HG03457 (cell line): ENCODE measurements around the gene CXorf65.
A peak's percentile ranks its signal among the peaks of the same experiment; 100 is the strongest.

ENCODE experiments used
- ATAC-seq: cut with Tn5 transposase; IDR thresholded peaks from one replicate; pipeline ENCODE4 v1.9.1; 2021; ENCODE audit warnings: moderate number of reproducible peaks; ENCODE audit not compliant: unreplicated experiment

Gene CXorf65

DNA sequence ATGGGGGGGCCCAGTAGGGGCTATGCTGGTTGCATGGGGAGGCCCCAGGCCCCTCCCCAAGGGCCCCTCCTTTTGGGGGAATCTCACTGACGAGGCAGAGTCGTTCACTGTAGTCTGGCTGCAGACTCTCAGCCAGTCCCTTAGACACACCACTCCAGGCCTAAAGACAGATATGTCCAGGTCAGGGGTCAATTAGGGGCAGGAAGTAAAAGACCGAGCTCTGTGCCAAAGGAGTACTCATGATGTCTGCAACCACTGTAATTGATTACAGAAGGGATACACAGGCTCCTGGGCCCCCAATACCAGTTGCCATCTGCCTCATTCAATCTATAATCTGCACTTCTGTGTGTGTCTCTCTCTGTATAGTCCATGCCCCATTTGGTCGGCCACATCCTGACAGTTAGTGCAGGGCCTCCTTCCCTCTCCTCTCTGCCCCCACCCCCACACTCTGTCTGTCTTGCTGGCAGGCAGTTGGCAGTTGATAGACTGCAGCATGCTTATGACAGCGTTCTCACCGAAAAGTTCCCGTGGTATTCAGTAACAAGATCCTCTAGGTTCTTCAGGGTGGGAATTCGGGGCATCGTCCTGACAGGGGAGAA, 1.3 kb upstream of the CXorf65 start:
- ATAC-seq, result no peak

DNA sequence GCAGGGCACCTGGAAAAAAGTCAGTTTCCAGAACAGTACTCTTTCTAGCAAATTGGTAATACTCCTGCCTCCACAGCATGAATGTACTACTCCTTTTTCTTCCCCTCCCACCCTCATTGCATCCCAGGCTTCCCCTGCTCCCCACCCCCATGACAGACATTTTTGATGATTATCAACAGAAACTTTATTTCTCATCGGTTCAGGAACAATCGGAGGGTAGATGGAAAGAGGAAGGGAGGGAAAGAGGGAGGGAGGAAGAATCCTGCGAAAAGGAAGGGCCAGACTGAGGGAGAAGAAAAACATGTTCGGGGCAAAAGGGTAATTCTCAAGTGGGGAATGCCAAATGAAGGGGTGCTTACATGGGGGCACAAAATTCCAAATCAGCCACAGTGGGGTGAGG, 705 bp upstream of the CXorf65 start:
- ATAC-seq, result no peak

GRCh38 chrX:71105628-71106027, 912 bp downstream of the CXorf65 start:
- no peak for ATAC-seq

DNA sequence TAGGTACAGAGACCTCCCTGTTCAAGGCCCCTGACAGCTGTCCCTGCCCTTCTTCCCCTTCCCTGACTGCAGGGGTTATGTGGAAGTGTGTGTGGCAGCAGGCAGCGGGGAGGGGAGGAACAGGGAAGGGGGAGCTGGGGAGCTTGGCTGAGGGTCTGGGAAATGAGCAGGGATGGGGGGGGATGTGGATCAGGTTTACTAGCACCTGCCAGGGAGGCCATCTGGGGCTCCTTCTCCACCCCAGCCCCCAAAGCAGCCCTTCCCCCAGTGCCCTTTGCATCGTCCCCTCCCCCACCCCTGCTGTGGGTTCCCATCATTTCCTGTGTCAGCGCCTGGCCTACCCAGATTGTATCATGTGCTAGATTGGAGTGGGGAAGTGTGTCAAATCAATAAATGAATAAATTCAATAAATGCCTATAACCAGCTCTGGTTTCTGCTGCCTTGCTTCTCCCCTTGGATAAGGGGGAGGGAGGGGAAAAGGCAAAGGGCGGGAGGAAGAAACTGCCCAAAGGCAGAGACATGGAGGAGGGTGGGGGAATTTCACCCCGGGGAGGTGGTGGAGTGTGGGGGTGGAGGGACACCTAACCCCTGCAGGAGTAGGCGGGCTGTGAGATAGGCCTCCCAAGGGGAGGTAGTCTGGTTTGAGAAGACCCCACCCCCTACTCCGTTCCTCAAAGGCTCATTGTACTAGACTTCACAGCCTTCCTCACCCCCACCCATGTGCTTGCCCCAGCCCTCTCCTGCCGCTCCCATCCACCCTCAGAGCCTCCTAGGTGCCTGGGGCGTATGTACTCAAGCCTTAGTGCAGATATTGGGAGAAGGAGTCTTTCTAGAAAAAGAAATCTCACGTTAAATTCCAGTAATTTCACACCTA, 3.2 kb downstream of the CXorf65 start:
- ATAC-seq, result no peak

GRCh38 chrX:71102292-71102691, 4.2 kb downstream of the CXorf65 start:
- ATAC-seq, result no peak

DNA sequence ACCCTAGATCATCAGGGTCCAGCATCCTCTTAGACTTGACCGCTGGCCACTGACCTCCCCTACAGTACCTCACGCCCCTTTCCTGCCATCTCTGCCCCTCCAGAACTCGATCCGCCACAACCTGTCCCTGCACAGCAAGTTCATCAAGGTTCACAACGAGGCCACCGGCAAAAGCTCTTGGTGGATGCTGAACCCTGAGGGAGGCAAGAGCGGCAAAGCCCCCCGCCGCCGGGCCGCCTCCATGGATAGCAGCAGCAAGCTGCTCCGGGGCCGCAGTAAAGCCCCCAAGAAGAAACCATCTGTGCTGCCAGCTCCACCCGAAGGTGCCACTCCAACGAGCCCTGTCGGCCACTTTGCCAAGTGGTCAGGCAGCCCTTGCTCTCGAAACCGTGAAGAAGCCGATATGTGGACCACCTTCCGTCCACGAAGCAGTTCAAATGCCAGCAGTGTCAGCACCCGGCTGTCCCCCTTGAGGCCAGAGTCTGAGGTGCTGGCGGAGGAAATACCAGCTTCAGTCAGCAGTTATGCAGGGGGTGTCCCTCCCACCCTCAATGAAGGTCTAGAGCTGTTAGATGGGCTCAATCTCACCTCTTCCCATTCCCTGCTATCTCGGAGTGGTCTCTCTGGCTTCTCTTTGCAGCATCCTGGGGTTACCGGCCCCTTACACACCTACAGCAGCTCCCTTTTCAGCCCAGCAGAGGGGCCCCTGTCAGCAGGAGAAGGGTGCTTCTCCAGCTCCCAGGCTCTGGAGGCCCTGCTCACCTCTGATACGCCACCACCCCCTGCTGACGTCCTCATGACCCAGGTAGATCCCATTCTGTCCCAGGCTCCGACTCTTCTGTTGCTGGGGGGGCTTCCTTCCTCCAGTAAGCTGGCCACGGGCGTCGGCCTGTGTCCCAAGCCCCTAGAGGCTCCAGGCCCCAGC, 5.7 kb downstream of the CXorf65 start:
- ATAC-seq, result no peak

GRCh38 chrX:71099736-71100135, 6.8 kb downstream of the CXorf65 start:
- ATAC-seq, result no peak

DNA sequence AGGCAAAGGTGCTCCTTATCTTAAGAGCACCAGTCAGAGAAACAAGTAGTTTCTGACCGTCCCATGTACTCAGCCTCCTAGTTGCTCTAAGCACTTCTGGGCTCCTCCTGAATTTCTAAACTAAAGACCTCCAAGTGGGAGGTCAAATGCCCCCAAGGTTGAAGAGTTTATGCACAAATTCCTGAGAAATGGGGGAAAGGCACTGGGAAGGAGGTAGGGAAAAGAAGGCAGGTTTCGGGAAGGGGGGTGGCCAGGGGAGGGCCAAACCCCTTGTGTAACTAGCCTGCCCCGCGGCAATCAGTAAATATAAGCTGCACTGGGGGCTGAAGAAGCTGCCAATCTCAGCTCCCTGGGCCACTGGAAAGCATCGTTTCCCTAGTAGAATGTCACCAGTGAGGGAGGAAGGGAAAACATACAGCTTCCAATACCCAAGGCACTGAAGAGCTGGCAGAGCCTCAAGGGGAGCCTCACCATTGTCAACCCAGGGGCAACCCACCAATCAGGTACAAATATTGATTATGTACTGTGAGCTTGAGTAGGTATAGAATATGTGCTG, 7.5 kb downstream of the CXorf65 start:
- ATAC-seq, result no peak

DNA sequence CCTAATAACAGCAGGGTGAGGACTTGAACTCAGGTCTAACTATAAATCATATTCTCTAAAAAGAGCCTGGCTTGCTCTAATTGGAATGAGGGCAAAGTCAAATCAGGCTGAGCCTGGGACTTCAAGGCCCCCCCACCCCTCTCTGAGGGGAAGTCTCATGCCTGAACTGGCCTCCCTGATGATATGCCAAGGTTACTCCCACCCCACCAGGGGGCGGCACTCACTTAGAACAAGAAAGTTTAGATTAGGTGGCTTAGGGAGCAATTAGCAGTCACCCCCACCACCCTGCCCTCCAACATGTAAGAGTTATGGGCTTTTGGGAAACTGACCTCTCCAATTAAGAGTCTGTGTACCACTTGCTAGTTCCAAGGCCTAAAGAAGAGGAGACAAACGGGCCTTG, 8.2 kb downstream of the CXorf65 start:
- no peak for ATAC-seq

DNA sequence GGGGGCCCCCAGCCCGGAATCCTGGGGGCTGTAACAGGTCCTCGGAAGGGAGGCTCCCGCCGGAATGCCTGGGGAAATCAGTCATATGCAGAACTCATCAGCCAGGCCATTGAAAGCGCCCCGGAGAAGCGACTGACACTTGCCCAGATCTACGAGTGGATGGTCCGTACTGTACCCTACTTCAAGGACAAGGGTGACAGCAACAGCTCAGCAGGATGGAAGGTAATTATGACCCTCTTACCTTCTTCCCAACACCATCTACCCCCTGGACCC, 9.8 kb downstream of the CXorf65 start:
- ATAC-seq, result no peak

DNA sequence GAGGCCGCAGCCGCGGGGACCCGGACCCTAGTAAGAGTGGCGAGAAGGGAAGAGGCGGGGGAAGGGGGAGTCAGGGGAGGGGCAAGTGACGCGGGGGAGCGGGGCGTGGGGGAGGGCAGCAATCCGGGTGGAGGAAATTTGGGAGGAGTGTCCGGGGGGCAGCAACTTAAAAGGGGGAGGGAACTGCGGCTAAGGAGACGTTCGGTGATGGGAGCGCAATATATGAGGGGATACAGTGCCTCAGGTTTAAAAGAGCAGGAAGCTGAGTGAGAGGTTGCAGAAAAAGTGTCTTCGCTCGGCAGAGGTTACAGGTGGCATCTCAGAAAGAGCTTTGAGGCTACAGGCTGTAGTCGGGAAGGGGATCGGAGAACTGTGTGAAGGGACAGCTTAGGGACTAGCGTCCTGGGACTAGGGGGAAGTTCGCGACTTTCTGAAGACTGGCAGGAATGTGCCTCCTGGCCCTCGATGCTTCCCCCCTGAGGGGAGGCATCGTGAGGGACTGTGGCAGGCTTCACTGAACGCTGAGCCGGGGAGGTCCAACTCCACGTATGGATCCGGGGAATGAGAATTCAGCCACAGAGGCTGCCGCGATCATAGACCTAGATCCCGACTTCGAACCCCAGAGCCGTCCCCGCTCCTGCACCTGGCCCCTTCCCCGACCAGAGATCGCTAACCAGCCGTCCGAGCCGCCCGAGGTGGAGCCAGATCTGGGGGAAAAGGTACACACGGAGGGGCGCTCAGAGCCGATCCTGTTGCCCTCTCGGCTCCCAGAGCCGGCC, 10.4 kb downstream of the CXorf65 start:
- no peak for ATAC-seq

- peak; percentile 84 for ATAC-seq
Observed at GRCh38 chrX:71095555-71095980, 11.0 kb downstream of the CXorf65 start, which contains the start of gene FOXO4. FOXO4 (plus strand) TSS chrX:71095851; CDS start chrX:71096529, 678 bp downstream.

DNA sequence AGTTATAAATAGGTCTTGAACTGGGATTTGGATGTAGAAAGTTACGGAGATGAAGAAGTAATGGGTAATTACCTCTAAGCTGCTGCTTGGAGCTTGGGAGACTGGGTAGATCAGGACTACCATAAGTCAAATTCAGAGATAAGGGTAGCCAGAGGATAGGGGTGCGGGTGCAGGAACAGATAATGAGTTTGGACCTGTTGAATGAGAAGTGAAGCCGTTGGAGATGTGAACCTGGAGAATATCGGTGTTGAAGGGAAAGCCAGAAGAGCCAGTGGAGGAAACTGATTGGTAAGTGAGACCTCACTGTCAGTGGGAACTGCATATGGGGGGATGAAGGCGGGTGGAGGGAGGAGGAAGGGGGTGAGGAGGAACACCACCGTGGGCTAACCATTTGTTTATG, 11.5 kb downstream of the CXorf65 start:
- ATAC-seq, result no peak

DNA sequence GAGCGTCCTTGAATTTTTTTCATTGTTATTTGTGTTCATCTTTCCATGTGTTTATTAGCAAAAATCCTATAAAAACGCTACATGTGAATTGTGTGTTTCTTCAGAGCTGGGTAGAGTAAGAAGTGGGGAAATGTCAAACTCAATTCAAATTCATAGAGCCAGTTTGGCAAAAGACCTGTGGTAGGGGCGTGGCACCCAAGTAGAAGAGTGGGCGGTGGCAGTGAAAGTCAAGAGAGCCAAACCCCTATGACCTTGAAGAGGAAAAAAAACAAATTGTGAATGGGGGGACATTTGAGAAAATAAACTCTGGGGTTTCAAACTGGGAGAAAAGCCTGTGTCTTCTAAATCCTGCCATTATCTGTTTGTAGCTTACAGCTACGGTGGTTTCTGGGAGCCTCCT, 15.3 kb downstream of the CXorf65 start:
- ATAC-seq, result no peak

DNA sequence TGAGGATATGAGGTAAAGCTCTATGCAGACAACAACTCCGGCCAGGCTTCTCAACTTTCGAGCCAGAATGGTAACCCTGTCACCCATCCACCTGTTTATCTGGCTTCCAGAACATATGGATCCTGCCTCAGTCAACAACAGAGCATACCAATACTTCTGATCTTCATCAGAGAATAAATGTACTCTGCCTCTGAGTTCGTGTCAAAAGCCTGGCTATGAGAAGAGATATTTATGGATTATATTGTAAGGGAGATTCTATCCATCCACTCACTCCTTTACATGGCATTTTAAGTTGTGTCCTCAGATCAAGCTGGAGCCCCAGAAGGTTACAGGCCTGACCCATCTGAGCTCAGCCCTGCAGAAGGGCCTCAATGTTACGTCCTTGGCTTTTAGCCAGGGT, 20.6 kb downstream of the CXorf65 start:
- ATAC-seq, result no peak

DNA sequence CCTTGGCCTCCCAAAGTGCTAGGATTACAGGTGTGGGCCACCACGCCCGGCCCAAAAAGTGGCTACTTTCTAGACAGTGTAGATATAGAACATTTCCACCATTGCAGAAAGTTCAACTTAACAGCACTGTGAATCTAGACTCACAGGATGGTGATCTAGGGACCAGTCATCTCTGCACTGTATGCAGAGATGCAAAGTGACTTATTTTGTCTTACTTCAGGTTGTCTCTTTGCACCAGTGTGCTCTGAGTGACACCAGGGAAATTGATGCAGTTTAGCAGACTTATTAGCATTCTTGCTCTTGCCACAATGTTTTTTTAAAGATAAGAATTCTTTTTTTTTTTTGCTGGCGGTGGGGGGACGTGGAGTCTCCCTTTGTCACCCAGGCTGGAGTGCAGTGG, 23.7 kb downstream of the CXorf65 start:
- no peak for ATAC-seq

- no peak for ATAC-seq
Observed at GRCh38 chrX:71082124-71082647, 24.4 kb downstream of the CXorf65 start.

- ATAC-seq, result no peak
Observed at GRCh38 chrX:71081330-71082123, 25.0 kb downstream of the CXorf65 start.

DNA sequence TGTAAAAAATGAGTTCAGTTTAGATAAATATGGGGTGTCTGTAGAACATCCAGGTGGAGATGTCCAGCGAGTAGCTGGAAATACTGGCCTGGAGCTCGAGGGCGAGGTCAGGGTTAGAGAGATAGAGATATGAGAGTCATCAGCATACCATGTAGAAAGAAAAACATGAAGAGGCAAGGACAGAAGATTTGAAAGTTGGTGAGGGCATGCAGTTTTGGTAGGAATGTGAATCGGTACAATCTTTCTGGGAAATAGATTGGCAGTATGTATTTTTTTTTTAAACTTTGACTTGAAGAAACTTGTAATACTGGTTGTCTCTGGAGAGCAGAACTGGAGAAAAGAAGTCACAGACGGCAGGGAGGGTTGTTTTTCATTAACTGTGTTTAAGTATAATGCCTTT, 36.0 kb downstream of the CXorf65 start:
- ATAC-seq, result no peak
